NCI-H460 (cell line): Measurements from ENCODE around the gene SLC8A2. TPM values are rescaled to one million over a fixed set of nuclear protein-coding genes. Genes with fewer than 3 reads are reported as not detected.
"Not testable (repeated sequence)": the region's sequence is repeated elsewhere in the genome, so short reads cannot be mapped to it uniquely, and the experiment has no call there.

ENCODE experiments used
- DNase-seq: peaks from one replicate; pipeline ENCODE4 v3.0.0-alpha.2; 2016; ENCODE audit warnings: low read depth; ENCODE audit errors: extremely low read depth
- total RNA-seq: library from RNA; depleted of rRNA; stranded (reverse); fragments of >200 nt; shearing (Covaris generic); gene quantifications from 2 replicates; pipeline ENCODE4 v1.2.3, GENCODE V29; 2014

The SLC8A2 gene
- total RNA-seq, 1 experiment from 2014 or later, result not detected

DNA sequence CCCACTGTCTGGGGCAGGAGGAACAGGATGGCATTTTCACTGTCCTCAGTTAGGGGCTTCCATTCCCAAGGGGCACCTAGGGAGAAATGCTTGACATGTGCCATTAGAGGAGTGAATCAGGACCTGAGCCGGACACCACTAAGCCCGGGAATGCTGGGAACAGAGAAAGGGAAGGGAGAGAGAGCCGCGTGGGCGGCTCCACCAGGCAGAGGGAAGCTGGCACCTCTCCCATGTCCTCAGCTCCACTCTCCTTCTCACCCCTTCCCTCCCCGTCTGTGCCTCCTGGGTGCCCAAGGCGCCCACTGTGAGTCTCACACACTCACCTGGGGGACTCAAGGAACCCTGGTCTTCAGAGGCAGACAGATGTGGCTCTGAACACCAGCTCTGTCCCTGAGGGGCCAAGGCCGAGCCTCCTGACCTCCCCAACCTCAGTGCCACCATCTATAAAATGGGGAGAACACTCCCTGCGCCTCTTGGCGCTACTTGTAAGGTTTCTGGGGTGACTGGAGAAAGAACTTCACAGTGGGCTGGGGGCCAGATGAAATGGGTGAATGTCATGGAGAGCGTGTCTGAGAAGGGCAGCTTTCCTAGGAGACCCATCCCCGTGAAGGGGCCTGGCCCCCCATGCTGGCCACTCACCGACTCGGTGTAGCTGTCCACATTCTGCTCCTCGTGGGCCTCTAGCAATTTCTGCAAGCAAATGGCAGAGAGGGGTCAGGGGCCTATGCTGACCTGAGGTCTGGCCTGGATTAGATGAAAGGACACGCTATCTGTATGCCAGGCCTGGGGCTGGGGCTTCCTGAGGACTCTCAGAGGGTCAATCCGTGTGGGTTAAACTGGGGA lies 17.6 kb upstream of the SLC8A2 start:
- DNase-seq, result no peak

DNA sequence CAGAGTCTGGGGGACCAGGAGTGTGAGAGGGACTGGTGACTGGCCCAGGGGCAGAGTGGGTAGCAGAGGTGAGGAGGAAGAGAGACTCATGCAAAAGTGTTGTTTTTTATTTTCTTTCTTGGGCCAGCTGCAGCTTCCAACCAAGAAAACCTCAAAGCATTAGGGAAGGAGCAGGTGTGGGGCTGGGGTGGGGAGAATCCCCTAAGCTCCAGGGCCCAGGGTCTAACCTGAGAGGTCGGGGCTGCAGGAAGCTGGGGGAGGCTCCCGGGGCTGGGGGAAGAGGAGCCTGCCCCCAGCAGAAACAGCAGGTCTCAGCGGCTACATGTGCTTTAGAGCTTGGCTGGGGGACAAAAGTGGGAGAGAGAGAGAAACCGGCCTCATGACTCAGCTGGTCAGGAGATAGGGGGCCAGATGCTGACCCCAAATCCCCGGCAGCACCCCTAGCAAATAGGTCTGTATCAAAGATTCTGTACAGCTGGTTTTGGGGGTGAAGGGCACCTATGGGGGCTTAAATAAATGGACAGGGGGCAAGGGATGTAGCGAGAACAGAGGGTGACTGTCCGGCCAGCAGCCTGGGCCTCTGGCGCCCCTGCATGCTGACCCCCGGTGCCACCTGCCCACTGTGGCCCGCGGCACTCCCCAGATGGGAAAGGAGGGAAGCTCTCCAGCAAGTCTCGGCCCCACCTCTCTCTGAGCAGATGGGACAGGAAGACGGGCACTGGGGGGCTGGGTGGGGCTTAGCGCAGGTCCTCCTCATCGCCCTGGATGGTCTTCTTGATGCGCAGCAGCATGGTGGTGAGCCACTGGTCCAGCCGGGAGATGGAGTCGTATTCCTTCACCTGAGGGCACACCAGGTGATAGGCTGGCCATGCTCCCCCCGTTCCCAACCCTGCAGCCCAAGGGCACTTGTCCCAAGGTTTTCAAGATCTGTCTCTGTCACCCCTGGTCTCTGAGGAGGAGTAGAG lies 16.1 kb upstream of the SLC8A2 start:
- no peak for DNase-seq

DNA sequence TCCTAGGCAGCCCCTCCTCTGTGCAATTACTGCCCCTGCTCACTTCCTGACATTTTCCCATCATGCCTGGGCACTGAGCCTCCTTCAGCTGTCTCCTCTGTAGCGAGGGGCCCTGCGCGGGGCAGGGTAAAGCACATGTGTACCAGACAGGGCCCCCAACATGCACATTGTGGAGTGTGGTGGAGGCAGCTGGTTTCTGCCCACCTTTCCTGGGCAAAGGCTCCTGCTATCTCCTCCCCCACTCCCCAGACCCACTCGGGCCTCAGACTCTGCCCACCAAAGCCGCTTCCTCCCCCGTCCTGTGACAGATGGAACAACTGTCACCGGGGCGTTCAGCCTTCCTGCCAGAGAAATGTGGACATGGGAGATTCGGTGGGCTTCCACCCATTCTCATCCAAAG lies 15.2 kb upstream of the SLC8A2 start:
- no peak for DNase-seq

DNA sequence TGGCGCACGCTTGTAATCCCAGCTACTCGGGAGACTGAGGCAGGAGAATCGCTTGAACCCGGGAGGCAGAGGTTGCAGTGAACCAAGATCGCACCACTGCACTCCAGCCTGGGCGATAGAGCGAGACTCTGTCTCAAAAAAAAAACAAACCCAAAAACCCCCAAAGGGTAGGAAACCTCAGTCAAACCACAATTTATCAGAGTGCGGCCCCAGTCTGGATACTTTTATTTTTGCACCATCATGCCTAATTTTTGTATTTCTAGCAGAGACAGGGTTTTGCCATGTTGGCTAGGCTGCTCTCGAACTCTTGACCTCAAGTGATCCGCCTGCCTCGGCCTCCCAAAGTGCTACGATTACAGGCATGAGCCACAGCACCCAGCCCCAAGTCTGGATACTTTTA lies 14.5 kb upstream of the SLC8A2 start:
- not testable (repeated sequence) for DNase-seq

DNA sequence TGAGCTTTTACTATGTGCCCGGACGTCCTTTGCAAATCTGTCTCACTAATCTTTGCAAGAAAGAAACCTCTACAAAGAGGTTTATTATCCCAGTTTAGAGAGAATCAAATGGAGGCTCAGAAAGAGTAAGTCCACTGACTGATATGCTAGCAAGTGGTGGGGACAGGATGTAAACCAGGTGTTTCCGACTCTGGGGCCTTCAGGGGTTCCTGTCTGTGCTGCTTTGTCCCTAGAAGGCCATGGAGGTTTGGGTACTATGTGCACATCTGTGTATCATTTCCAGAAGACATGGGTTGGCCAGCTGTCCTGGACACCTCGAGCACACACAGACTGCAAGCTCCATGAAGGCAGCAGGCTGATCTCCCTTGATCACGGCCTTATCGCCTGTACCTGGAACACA lies 13.5 kb upstream of the SLC8A2 start:
- DNase-seq, result no peak

DNA sequence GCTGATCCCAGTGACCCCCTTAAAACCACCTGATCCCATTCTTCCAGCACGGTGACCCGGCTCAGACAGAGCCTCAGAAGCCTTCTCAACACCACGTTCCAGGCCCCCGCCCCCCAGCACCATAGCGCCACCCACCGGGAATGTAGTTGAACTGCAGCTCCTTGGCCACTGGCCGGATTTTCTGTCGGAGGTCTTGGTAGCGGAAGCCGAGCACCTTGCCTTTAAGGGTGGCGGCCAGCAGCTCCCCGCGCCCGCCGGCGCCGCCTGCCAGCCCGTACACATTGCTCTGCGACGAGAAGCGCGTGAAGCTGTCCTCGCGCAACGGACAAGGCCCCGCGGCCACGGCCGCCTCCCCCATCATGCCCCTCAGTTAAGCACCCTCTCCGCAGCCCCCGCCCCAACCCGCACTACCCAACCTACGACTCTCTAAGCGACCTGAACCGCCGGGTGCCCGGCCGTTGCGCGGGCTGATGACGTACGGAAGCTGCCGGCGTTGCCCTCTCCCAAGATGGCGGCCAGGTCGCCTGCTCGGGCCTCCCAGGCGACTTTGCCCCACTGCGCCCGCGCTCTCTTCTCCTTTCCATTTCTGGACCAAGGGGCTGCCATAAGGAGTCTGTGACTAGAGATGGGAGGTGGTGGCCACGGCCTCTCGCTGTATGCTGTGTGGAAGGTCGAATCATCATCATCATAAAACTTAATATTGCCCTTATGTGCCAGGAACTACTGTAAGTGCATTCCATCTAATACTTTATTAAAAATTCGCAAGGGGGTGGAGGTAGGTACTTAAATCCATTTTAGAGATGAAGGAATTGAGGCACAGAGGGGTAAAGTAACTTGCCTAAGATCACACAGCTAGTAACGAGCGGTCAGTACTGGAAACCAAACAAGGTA lies 12.4 kb upstream of the SLC8A2 start, which contains the start of gene KPTN:
Gene KPTN (minus strand): TSS at position 420 of the 891 bp plus-strand sequence. CDS start 59 bp downstream, at position 361.
- DNase-seq, result peak; percentile 83

DNA sequence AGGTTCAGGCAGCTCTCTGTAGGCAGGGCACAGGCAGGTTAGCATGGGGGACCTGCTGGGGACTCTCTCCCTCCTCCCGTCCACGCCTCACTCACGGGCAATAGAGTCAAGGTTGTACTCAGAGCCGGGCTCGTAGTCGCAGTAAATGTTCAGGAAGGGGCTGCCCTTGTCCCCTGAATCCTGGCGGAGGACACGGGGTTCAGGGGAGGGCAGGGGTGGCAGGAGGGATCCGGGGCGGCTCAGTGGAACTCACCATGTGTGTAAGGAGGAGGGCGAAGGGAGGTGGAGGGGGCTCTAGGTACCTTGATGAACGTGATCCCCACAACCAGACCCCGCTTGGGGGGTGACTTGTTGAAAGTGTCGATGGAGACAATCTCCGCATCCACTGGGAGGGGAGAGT lies 11.5 kb upstream of the SLC8A2 start:
- DNase-seq, result no peak

DNA sequence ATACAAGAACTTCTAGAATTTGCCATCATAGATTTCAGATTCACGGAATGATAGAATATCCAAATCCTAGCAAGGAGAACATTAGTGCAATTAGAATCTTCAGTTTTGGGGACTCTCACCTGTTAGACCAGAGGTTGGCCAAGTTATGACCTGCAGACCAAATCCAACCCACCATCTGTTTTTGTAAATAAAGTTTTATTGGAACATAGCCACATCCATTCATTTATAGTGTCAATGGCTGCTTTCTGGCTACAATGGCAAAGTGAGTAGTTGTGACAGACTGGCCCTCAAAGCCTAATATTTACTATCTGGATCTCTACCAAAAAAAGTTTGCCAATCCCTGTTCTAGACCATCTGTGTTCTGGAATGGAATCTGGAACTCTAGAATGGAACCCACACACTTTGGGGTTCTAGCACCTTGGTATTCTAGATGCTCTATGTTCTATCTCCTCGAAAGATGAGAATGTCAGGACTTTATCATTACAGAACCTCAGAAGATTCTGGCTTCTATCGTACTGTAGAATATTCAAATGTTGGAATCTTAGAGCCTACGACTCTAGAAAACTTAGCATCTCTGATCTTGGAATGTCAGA lies 9.9 kb upstream of the SLC8A2 start:
- DNase-seq, result no peak

DNA sequence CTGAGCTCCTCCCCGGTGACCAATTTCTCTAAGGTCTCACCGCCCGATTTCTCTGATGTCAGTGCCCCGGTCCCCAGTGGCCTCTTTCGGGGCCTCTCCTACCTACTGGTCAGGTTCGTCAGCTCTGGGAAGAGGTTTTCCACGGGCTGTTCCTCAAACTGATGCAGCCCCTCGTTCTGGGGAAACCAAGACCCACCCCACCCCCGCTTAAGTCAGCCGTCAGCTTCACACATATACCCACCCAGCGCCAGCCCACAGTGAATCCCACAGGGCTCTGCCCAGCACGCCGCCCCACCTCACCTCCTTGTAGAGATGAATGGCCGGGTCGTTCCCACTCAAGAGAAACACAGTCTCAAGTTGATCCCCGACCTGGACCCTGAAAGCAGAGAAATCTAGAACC lies 9.0 kb upstream of the SLC8A2 start:
- DNase-seq, result no peak

DNA sequence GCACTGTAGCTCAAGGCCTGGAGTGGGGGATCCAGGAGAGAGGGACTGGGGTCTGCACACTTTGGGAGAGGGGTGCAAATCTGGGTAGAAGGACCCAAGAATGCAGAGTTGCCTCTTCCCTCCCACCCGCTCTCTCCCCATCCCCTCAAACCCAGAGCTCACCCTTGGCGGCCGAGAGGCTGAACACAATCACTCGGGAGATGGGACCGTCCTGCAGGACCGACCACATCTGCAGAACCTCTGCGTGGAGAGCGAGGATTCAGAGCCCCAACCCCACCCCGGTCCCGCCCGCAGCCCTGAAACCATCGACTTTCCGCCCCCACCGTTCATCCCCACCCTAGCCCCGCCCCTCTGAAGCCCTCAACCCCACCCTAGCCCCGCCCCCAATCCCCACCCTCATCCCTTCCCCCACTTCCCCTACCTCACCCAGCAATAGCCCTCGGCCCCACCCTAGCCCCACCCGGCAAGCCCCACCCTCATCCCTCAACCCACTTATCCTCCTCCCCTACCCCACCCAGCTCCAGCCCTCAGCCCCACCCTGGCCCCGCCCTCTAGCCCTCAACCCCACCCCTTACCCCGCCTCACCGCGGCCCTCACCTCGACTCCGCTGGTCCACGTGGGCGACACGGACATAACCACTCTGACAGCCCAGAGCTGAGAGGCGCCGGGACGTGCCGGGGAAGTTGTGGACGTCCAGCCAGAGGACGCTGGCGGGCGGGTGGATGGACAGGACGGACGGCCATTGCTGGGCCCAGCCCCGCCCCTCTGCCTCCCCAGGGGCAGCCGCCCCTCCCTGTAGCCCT lies 8.2 kb upstream of the SLC8A2 start:
- DNase-seq, result no peak

DNA sequence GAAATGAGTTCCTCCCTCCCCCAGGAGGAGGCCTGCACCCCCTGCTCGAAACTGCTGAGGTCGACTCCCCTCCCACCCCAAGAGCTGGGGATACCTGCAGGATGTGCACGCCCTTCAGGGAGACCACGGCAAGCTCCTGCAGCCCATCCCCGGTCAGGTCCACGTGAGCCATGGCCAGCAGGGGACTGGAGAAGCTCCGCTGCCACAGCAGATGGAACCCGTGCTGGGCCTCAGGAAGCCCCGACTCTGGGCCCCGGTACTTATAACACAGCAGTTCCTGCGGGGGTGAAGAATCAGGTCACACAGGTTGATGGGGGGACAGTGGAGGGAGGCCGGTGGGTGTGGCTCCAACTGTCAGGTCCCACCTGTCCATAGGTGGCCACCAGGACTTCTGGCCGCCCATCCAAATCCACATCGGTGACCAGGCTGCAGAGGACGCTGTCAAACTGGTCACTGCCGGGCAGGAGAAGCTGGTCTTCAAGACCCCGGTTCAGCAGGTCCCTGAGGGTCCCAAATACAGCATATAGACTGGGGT lies 4.8 kb upstream of the SLC8A2 start:
- DNase-seq, result no peak

DNA sequence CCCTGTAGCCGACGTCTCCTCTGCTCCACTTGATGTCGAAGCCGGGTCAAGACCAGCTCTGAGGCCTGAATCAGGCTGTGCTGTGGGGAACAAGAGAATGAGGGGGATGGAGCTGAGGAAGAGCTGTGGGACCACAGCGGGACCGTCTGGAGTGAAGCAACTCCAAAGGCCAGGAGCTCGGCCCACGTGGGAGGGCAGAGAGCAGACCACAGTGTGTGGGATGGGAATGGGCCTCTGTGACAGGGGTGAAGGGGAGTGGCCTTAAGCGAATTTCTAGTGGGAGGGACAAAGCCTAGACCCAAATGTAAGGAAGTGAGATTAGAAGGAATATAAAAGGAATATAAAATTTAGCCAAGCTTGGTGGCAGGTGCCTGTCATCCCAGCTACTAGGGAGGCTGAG lies 3.8 kb upstream of the SLC8A2 start:
- DNase-seq, result no peak

DNA sequence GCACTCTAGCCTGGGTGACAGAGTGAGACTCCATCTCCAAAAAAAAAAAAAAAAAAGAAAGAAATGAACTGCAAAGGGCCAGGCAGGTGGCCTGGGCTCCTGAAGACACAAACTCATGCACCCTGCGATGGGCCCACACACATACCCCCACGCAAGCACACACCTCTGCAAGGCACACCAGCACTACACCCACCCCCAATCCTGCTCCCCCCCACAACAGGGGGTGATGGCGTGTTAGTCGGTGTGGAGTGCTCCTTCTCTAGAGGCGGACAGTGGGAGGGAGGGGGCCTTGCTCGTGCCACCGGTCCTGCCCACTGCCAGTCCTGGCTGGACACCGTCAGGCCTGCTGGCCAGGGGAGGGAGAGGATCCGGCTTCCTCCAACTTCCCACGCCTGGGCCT lies 1.6 kb upstream of the SLC8A2 start:
- DNase-seq, result no peak

DNA sequence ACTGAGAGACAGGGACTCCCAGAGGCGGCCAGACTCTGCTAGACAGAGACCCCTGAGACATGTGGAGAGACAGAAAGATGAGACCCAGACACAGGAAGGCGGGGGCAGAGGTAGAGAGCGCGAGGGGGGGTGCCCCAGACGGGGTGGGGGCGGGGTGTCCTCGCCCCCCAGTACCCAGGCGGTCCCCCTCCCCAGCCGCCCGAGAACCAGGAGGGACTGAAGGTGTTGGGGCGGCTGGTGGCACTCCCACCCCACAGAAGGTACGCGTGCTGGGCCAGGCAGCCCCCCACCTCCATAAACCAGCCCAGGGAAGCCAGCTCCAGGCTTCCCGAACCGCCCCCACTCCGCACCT lies 336 bp downstream of the SLC8A2 start:
- DNase-seq, result no peak

DNA sequence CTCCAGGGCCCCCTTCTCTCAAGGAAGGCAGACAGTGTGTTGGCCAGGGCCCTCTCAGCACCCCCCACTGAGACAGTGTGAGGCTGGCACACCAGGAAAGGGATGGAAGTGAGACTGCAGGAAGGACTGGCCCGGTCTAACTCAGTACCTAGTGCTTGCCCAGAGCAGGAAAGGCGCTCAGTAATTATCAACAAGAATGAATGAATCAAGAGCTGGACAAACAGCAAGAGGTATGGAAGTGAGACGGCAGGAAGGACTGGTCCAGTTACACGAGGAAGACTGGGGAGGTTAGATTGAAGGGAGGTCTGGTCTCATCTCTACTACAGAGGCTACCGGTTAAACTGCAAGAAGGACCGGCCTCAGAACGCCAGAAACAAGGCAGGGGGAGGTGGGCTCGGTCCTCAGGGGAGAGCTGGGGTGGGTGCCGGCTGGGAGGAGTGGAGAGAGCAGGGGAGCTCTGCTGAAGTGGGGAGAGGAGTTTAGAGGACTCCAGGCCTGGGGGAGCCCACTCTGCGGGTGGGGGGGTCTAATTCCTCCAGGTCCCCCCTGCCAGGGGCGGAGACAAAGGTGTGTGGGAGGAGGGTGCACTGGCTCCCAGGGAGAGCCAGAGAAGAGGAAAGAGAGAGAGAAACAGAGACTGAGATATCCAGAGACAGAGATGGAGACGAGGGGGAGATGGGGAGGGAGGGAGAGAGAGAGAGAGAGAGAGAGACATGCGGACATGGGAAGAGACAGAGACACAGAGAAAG lies 1.1 kb downstream of the SLC8A2 start:
- no peak for DNase-seq

DNA sequence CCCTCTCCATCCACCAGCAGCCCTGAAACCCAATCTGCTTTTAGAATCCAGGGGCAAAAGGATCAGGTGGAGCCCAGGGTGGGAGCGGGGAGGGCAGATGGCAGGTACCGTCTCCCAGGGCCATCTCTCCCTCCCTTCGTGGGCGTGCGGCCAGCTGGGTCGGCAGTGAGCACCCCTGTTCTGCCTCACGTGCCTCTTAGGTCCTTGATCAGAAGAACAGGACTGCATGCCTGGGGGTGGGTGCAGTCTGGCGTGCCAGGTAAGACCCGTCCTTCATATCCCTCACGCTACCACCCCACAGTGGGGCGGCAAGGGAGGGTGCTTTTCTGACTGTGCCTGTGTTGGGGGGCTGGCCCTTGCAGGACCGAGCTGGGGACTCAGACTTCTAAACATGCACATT lies 2.0 kb downstream of the SLC8A2 start:
- no peak for DNase-seq

DNA sequence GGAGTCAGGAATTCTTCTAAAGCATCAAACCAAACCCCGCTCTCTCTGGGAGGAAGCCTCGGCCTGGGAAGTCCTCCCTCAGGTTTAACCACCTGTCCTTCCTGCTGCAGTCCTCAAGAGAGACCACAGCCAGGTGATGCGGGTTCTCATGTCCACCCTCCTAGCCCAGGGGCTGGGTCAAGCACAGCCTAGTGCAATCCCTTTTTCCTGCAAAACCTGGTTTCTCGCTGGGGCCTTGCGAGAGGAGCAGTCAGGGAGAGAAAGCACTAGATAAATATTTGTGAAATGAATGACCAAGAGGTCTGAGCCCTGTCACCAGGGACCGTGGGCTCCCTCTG lies 2.4 kb downstream of the SLC8A2 start:
- no peak for DNase-seq

DNA sequence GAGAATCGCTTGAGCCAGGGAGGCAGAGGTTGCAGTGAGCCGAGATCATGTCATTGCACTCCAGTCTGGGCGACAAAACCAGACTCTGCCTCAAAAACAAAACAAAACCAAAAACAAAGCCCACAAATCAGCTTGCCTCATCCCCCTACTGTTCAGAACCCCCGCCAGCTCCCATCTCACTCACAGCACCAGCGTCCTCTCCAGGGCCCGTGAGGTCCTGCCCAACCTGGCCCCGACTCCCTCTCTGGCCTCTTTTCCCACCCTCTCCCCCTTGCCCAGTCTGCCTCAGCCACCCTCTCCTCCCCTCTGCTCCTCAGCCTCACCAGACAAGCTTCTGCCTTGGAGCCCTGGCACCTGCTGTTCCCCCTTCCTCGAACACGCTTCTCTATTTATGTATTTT lies 3.8 kb downstream of the SLC8A2 start:
- no peak for DNase-seq

DNA sequence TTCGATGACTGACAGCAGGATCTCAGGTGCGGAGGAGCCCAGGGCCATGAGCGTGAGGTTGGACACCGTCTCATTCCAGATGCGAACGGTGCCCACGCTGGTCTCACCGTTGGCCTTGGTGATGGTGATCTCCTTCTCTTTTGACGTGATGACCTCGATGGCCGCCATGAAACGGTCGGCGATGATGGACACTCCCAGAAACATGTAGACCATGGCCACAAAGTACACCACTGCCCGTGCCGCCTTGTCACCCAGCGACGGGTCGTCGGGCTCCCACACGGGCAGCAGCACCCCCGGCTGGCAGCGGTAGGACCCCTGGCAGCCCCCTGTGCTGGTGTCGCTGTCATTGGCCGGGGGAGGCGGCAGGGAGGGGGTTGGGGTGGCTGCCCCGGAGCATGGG lies 5.7 kb downstream of the SLC8A2 start:
- no peak for DNase-seq
